Adrenal gland (tissue), 5 donors: ENCODE data around the gene WNT3A.

Experiments
- POLR2A ChIP-seq, 2 donors: fragments of 450-650 bp; IDR thresholded peaks; one replicate each; pipeline ENCODE4 v1.6.1; 2017; ENCODE audit warnings: antibody characterized with exemption in 2 of 2, mild to moderate bottlenecking in 2 of 2, moderate library complexity in 1 of 2
- TF ChIP-seq, protein P1 (sequence below), 6 experiments: fragments of 450-650 bp in 4 of 6; fragments of 200-600 bp in 2 of 6; sonication (generic) in 1 of 6; IDR thresholded peaks; 1 replicate in 5 of 6; 2 replicates in 1 of 6; pipeline versions ENCODE4 v1.5.1 to v1.8.0; 2016 to 2021; ENCODE audit warnings: antibody characterized with exemption in 6 of 6, mild to moderate bottlenecking in 2 of 6, moderate library complexity in 1 of 6
- donor health status: DM: no; HTN: no; CAD: no.

DNA sequence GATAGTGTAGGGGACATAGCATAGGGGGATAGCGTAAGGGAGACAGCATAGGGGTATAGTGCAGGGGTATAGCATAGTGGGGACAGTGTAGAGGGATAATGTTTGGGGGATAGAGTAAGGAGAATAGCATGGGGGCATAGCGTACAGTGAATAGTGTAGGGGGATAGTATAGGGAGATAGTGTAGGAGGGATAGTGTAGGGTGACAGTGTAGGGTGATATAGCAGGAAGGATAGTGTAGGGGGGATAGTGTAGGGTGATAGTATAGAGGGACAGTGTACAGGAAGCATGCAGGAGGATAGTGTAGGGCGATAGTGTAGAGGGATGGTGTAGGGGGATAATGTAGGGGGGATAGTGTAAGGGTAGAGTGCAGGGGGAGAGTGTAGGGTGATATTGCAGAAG, 64.1 kb downstream of the WNT3A start:
- TF ChIP-seq, protein P1, sequence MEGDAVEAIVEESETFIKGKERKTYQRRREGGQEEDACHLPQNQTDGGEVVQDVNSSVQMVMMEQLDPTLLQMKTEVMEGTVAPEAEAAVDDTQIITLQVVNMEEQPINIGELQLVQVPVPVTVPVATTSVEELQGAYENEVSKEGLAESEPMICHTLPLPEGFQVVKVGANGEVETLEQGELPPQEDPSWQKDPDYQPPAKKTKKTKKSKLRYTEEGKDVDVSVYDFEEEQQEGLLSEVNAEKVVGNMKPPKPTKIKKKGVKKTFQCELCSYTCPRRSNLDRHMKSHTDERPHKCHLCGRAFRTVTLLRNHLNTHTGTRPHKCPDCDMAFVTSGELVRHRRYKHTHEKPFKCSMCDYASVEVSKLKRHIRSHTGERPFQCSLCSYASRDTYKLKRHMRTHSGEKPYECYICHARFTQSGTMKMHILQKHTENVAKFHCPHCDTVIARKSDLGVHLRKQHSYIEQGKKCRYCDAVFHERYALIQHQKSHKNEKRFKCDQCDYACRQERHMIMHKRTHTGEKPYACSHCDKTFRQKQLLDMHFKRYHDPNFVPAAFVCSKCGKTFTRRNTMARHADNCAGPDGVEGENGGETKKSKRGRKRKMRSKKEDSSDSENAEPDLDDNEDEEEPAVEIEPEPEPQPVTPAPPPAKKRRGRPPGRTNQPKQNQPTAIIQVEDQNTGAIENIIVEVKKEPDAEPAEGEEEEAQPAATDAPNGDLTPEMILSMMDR (IDR thresholded peaks at IDR 0.05), result no peak
- TF ChIP-seq POLR2A (IDR thresholded peaks at IDR 0.05), result no peak
